Activated naive CD8-positive, alpha-beta T cell treated with anti-CD3 and anti-CD28 coated beads, Interleukin-2, amount 50 U/mL, for 24 hours (primary cell): Measurements from ENCODE around the gene ACTL7B.
"Not testable (repeated sequence)": the region's sequence is repeated elsewhere in the genome, so short reads cannot be mapped to it uniquely, and the experiment has no call there.

Experiments
- ATAC-seq: fragments of 150-1000 bp; cut with Tn5 transposase; one replicate; pipeline ENCODE4 v1.10.0; 2021
- DNase-seq: peaks from one replicate; pipeline ENCODE4 v3.0.0; 2021
- H3K27ac Mint-ChIP-seq: one replicate; pipeline ENCODE4 v1.8.0; 2021; ENCODE audit warnings: mild to moderate bottlenecking, mixed read lengths
- H3K27me3 Mint-ChIP-seq: one replicate; pipeline ENCODE4 v1.8.0; 2021; ENCODE audit warnings: mixed read lengths
- H3K36me3 Mint-ChIP-seq: one replicate; pipeline ENCODE4 v1.8.0; 2021; ENCODE audit warnings: low read depth, mixed read lengths
- H3K4me1 Mint-ChIP-seq: one replicate; pipeline ENCODE4 v1.8.0; 2021; ENCODE audit warnings: mixed read lengths
- H3K4me3 Mint-ChIP-seq: one replicate; pipeline ENCODE4 v1.8.0; 2021; ENCODE audit warnings: mild to moderate bottlenecking, moderate library complexity, mixed read lengths
- H3K9me3 Mint-ChIP-seq: one replicate; pipeline ENCODE4 v1.8.0; 2021; ENCODE audit warnings: mixed read lengths

Gene ACTL7B

GRCh38 chr9:108842610-108843295 is 13.0 kb downstream of the ACTL7B start:
- Mint-ChIP-seq H3K4me1 (peaks cover 9% of the 10 kb centered on the region), H3K9me3 (no peaks in the 10 kb centered on the region), H3K4me3 (peak overlapping the region; percentile 57), H3K27ac (peak overlapping the region; percentile 66), H3K36me3 (no peaks in the 10 kb centered on the region), H3K27me3 (peaks cover 4% of the 10 kb centered on the region)
- ATAC-seq = no peak
- peak; percentile 12 for DNase-seq

- H3K4me1 Mint-ChIP-seq = peaks cover 17% of the 10 kb centered on the region
- H3K36me3 Mint-ChIP-seq, H3K27me3 Mint-ChIP-seq, ATAC-seq, H3K4me3 Mint-ChIP-seq, DNase-seq, H3K9me3 Mint-ChIP-seq, H3K27ac Mint-ChIP-seq: not testable (repeated sequence)
Observed at GRCh38 chr9:108839561-108839960, 16.2 kb downstream of the ACTL7B start.

GRCh38 chr9:108838017-108838416 is 17.8 kb downstream of the ACTL7B start:
- Mint-ChIP-seq H3K27ac (no peak overlapping the region), H3K4me3 (no peak overlapping the region), H3K36me3 (no peaks in the 10 kb centered on the region), H3K27me3 (peaks cover 3% of the 10 kb centered on the region), H3K9me3 (no peaks in the 10 kb centered on the region), H3K4me1 (peaks cover 14% of the 10 kb centered on the region)
- ATAC-seq (no peak), DNase-seq (no peak)

DNA sequence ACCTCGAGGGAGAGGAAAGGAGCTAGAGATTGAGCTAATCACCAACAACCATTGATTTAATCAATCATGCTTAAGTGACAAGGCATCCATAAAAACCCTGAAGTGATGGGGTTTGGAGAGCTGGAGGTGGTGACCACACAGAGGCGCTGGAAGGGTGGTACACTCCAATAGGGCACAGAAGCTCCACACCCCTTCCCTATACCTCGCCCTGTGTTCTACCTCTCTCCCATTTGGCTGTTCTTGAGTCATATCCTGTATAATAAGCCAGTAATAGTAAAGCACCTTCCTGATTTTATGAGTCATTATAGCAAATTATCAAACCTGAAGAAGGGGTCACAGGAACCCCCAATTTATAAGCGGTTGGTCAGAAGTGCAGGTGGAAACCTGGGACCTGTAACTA is 18.3 kb downstream of the ACTL7B start:
- H3K27me3 Mint-ChIP-seq = peaks cover 2% of the 10 kb centered on the region
- no peaks in the 10 kb centered on the region for H3K9me3 Mint-ChIP-seq
- no peak overlapping the region for H3K27ac Mint-ChIP-seq
- no peaks in the 10 kb centered on the region for H3K36me3 Mint-ChIP-seq
- no peak overlapping the region for H3K4me3 Mint-ChIP-seq
- peak; percentile 33 for ATAC-seq
- DNase-seq = no peak
- H3K4me1 Mint-ChIP-seq = peaks cover 10% of the 10 kb centered on the region

GRCh38 chr9:108836781-108837180 is 19.0 kb downstream of the ACTL7B start:
- peaks cover 2% of the 10 kb centered on the region for H3K27me3 Mint-ChIP-seq
- H3K9me3 Mint-ChIP-seq = no peaks in the 10 kb centered on the region
- ATAC-seq (no peak), DNase-seq (no peak)
- H3K4me1 Mint-ChIP-seq = peaks cover 8% of the 10 kb centered on the region
- no peak overlapping the region for H3K27ac Mint-ChIP-seq
- no peak overlapping the region for H3K4me3 Mint-ChIP-seq
- no peaks in the 10 kb centered on the region for H3K36me3 Mint-ChIP-seq

- no peak for DNase-seq
- H3K4me1 Mint-ChIP-seq = peaks cover 8% of the 10 kb centered on the region
- no peak overlapping the region for H3K27ac Mint-ChIP-seq
- H3K9me3 Mint-ChIP-seq = no peaks in the 10 kb centered on the region
- no peak overlapping the region for H3K4me3 Mint-ChIP-seq
- peaks cover 2% of the 10 kb centered on the region for H3K27me3 Mint-ChIP-seq
- no peaks in the 10 kb centered on the region for H3K36me3 Mint-ChIP-seq
- no peak for ATAC-seq
Observed at GRCh38 chr9:108836319-108836718, 19.5 kb downstream of the ACTL7B start.

DNA sequence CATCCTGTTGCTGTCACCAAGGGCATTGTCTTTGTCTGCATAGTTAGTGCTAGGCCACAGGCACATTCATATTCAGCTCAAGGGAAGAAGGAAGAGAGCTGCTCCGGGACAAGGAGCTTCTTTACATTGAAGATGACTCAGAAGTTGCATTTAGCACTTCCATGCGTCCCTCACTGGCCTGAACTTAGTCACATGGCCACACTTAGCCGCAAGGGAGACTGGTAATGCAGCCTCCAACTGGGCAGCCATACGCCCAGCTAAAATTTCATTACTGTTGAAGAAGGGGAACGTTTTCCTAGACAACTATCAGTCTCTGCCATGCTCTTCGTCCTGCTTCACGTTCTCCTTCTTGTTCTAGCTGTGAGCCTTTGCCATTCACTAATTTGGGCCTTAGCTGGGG is 20.0 kb downstream of the ACTL7B start:
- Mint-ChIP-seq H3K36me3 (no peaks in the 10 kb centered on the region), H3K4me3 (no peak overlapping the region)

GRCh38 chr9:108834959-108835665 is 20.7 kb downstream of the ACTL7B start:
- Mint-ChIP-seq H3K4me1 (peaks cover 12% of the 10 kb centered on the region), H3K27ac (no peak overlapping the region), H3K4me3 (no peak overlapping the region), H3K36me3 (no peaks in the 10 kb centered on the region), H3K9me3 (no peaks in the 10 kb centered on the region), H3K27me3 (peaks cover 2% of the 10 kb centered on the region)
- no peak for DNase-seq
- no peak for ATAC-seq

More for the DNA sequence above, 20.0 kb downstream of the ACTL7B start:
- peaks cover 2% of the 10 kb centered on the region for H3K27me3 Mint-ChIP-seq
- ATAC-seq (no peak), DNase-seq (no peak)
- H3K4me1 Mint-ChIP-seq = peaks cover 8% of the 10 kb centered on the region
- no peak overlapping the region for H3K27ac Mint-ChIP-seq
- no peaks in the 10 kb centered on the region for H3K9me3 Mint-ChIP-seq

- peaks cover 12% of the 10 kb centered on the region for H3K4me1 Mint-ChIP-seq
- H3K27ac Mint-ChIP-seq = no peak overlapping the region
- H3K4me3 Mint-ChIP-seq = no peak overlapping the region
- DNase-seq = no peak
- peaks cover 10% of the 10 kb centered on the region for H3K27me3 Mint-ChIP-seq
- no peaks in the 10 kb centered on the region for H3K9me3 Mint-ChIP-seq
- no peak for ATAC-seq
- no peaks in the 10 kb centered on the region for H3K36me3 Mint-ChIP-seq
Observed at GRCh38 chr9:108832179-108832500, 23.6 kb downstream of the ACTL7B start.

DNA sequence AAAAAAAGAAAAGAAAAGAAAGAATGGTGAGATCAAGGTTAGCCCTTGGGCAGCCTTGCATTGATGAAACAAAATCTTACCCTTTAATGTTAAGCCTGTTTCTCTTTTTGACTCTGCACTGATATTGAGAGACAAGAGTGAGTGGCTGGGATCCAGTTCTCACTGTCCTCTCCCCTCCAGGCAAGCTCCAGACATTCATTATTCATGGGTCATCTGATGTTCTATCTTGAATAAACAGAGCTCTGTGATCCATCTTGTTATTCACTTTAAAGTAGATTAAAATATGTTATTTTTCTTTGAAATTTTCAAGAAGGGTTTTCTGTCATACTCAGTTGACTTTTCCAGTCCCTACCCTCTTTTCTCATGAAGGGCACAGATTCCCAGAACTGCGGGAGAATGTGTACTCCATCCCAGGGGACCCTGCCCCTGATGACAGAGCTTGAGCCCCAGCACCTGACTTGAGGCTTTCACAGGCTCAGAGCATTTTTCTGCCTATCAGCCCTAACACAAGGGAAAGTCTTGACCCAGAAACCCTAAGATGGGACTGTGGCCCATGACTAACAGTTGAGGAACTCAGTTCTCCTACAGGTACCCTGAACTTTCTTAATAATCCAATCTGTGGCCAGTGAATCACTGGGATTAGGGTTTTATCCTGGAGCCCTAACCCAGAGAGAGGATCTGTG is 24.1 kb downstream of the ACTL7B start:
- Mint-ChIP-seq H3K27ac (no peak overlapping the region), H3K36me3 (no peaks in the 10 kb centered on the region), H3K4me1 (peaks cover 12% of the 10 kb centered on the region), H3K27me3 (peaks cover 10% of the 10 kb centered on the region), H3K4me3 (no peak overlapping the region), H3K9me3 (no peaks in the 10 kb centered on the region)
- DNase-seq (no peak), ATAC-seq (no peak)

DNA sequence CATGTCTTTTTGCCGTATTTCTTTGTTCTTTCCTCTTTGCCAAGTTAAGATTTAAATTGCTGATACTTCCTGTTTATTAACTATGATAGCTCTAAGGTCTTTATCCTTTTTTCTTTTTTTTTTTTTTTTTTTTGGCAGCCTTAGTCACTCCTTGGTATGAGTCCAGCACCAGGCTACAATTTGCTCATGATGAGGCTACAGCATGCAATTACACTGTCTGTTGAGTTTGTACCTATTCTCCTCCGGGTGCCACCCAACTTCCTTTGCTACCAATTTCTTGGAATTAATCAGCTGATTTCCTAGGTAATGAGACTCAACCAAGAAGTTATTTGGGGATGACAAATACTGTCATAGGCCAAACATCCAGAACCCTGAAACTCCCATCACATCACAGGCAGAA is 25.5 kb downstream of the ACTL7B start:
- ATAC-seq (no peak), DNase-seq (no peak)
- Mint-ChIP-seq H3K27ac (no peak overlapping the region), H3K9me3 (no peaks in the 10 kb centered on the region), H3K27me3 (peaks cover 10% of the 10 kb centered on the region), H3K4me1 (peaks cover 10% of the 10 kb centered on the region), H3K4me3 (no peak overlapping the region), H3K36me3 (no peaks in the 10 kb centered on the region)

GRCh38 chr9:108823829-108824228 is 32.0 kb downstream of the ACTL7B start:
- no peaks in the 10 kb centered on the region for H3K4me1 Mint-ChIP-seq
- peaks cover 19% of the 10 kb centered on the region for H3K9me3 Mint-ChIP-seq
- H3K27me3 Mint-ChIP-seq = peaks cover 9% of the 10 kb centered on the region
- ATAC-seq (no peak), DNase-seq (no peak)
- H3K36me3 Mint-ChIP-seq = no peaks in the 10 kb centered on the region
- H3K4me3 Mint-ChIP-seq = no peak overlapping the region
- no peak overlapping the region for H3K27ac Mint-ChIP-seq

DNA sequence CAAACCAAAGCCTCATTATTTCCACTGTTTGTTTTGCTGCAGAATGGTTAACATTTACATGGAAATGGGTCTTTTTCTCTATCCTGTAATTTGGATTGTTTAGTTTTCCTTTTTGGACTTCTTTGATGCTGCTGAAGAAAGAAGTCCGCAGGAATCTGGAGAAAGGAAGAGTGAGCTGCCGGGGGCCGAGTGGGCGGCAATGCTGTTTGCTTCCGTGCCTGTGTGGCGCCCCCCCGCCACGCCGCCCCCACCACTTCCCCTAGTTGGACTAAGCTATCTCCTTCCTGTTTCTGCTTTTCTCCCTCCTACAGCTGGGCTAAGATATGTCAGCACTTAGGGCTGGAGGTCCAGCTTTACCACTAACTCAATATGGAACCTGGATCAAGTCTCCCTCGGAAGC is 39.7 kb downstream of the ACTL7B start:
- peaks cover 3% of the 10 kb centered on the region for H3K4me1 Mint-ChIP-seq
- H3K36me3 Mint-ChIP-seq = no peaks in the 10 kb centered on the region
- H3K27ac Mint-ChIP-seq = no peak overlapping the region
- peak; percentile 20 for ATAC-seq
- no peak overlapping the region for H3K4me3 Mint-ChIP-seq
- no peaks in the 10 kb centered on the region for H3K9me3 Mint-ChIP-seq
- H3K27me3 Mint-ChIP-seq = peaks cover 6% of the 10 kb centered on the region
- no peak for DNase-seq

GRCh38 chr9:108815156-108815555 is 40.6 kb downstream of the ACTL7B start:
- DNase-seq = no peak
- ATAC-seq = no peak
- peaks cover 3% of the 10 kb centered on the region for H3K4me1 Mint-ChIP-seq
- H3K27ac Mint-ChIP-seq = no peak overlapping the region
- H3K4me3 Mint-ChIP-seq = no peak overlapping the region
- H3K27me3 Mint-ChIP-seq = peaks cover 6% of the 10 kb centered on the region
- H3K36me3 Mint-ChIP-seq = no peaks in the 10 kb centered on the region
- no peaks in the 10 kb centered on the region for H3K9me3 Mint-ChIP-seq

DNA sequence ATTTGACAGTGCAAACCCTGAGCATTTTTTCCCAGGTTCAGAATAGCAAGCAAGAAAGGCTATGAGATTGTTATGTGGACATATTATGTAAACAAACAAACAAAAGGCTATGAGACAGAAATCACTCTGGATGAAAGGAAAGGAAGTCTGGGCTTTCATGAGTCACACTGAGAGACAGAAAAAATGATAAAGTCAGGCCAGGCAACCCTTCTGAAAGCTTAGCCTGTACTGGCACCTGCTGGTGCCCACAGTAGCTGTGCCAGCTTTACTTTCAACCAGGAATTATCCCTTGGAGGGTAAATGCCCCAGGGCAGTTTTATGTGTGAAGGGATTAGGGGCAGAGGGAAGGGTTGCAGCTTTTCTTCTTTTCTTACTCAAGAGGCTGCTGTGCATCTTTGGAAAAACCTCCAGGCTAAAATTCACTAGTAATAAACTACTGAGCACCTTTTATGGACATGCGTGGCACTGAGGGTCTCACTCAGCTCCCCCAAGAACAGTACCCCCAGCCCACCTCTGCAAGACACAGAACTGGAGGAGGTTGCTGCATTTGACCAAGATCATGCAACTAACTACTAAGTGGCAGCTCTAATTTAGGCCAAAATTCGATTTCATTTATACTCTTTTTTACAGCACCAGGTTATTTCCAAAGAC is 41.7 kb downstream of the ACTL7B start:
- Mint-ChIP-seq H3K4me1 (peaks cover 3% of the 10 kb centered on the region), H3K36me3 (no peaks in the 10 kb centered on the region), H3K9me3 (no peaks in the 10 kb centered on the region), H3K4me3 (no peak overlapping the region), H3K27ac (no peak overlapping the region), H3K27me3 (peaks cover 6% of the 10 kb centered on the region)
- ATAC-seq = no peak
- DNase-seq = no peak
